Progenitor cell of endocrine pancreas (in vitro differentiated cells): ENCODE data around the gene MRPS22. TPM values are rescaled to one million over a fixed set of nuclear protein-coding genes. Genes with fewer than 3 reads are reported as not detected.

ENCODE experiments used
- DNase-seq: peaks from one replicate; pipeline ENCODE4 v3.0.0; 2021; ENCODE audit warnings: low spot score; ENCODE audit not compliant: unreplicated experiment
- H3K27ac Mint-ChIP-seq: 2 replicates; pipeline ENCODE4 v1.8.0; 2021; ENCODE audit warnings: mild to moderate bottlenecking, moderate library complexity, mixed read lengths
- H3K27me3 Mint-ChIP-seq: 2 replicates; pipeline ENCODE4 v1.8.0; 2021; ENCODE audit warnings: mixed read lengths
- H3K36me3 Mint-ChIP-seq: 2 replicates; pipeline ENCODE4 v1.8.0; 2022; ENCODE audit warnings: mixed read lengths; ENCODE audit not compliant: insufficient read depth
- H3K4me1 Mint-ChIP-seq: 2 replicates; pipeline ENCODE4 v1.8.0; 2021; ENCODE audit warnings: low read depth, mixed read lengths
- H3K4me3 Mint-ChIP-seq: 2 replicates; pipeline ENCODE4 v1.8.0; 2021; ENCODE audit warnings: low read depth, mild to moderate bottlenecking, moderate library complexity, mixed read lengths
- H3K9me3 Mint-ChIP-seq: 2 replicates; pipeline ENCODE4 v1.8.0; 2021; ENCODE audit warnings: low read depth, mixed read lengths
- long read RNA-seq: library from polyadenylated mRNA; unstranded; transcript quantifications from one replicate; pipeline ENCODE4 v2.0.0, GENCODE V29; 2020
- total RNA-seq: library from RNA; stranded (reverse); gene quantifications from 2 replicates; pipeline ENCODE4 v1.2.1, GENCODE V29; 2021
- TF ChIP-seq, protein P1 (sequence below): fragments of 200-600 bp; sonication (generic); IDR thresholded peaks from one replicate; pipeline ENCODE4 v1.5.0; 2021; ENCODE audit warnings: antibody characterized with exemption, mild to moderate bottlenecking; ENCODE audit not compliant: unreplicated experiment

Gene MRPS22
- total RNA-seq = 35.7 and 39.5 TPM in 2 replicates
- long read RNA-seq, transcript MRPS22-207 (7 exons, 1,774 nt) = minor isoform, 8 of 71 reads
- long read RNA-seq, transcript MRPS22-202 (8 exons, 1,099 nt) = minor isoform, 5 of 71 reads
- long read RNA-seq, transcript MRPS22-201 (8 exons, 1,120 nt) = major isoform, 49 of 71 reads
- long read RNA-seq, partial matches to known transcripts = 1 of 71 reads
- long read RNA-seq, other reads (novel, unspliced or antisense) = 8 of 71 reads

DNA sequence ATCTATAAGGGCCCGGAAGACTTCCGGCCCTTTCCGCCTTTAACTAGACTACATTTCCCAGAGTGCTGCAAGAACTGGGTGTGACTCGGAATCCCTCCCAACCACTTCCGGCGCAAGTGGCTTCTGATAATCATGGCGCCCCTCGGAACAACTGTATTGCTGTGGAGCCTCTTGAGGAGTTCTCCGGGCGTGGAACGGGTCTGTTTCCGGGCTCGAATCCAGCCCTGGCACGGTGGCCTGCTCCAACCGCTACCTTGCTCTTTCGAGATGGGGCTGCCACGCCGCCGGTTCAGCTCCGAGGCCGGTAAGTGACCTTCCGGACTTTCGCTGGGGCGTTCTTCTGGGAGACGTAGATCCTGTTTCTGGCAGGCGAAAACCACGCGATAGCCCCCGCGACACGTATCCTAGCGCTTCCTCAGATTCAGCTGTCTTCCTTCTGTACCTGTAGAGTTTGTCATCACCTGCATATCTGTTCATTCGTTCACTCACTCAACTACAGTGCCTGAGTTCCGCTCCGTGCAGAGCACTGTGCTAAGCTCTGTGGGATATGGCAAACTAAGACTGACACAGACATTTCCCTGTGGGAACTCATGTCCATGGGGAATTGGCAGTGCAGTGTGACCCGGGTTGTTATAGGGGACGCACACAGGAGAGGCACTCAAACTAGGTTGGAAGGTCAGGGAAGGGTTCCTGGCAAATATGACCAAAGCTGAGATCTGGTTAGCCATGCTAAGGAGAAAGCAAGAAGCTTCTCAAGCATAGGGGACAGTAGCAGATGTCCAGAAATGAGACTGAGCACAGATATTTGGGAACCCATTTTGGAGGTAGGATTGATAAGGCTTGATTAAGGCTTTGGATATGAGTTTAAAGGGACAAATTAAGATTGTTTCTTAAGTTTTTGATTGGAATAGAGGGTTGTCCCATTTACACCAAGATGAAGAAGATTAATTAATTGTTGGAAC lies at the start of gene MRPS22:
Gene MRPS22 (plus strand): TSS at position 126 of the 962 bp plus-strand sequence. CDS start 7 bp downstream, at position 133.
- Mint-ChIP-seq H3K27me3 (peaks cover 33% of the 10 kb centered on the region), H3K9me3 (peaks cover 5% of the 10 kb centered on the region), H3K4me1 (no peaks in the 10 kb centered on the region), H3K4me3 (no peak within 1 kb of the TSS), H3K36me3 (peaks cover 5% of the 10 kb centered on the region), H3K27ac (no peak within 1 kb of the TSS)
- TF ChIP-seq, protein P1, sequence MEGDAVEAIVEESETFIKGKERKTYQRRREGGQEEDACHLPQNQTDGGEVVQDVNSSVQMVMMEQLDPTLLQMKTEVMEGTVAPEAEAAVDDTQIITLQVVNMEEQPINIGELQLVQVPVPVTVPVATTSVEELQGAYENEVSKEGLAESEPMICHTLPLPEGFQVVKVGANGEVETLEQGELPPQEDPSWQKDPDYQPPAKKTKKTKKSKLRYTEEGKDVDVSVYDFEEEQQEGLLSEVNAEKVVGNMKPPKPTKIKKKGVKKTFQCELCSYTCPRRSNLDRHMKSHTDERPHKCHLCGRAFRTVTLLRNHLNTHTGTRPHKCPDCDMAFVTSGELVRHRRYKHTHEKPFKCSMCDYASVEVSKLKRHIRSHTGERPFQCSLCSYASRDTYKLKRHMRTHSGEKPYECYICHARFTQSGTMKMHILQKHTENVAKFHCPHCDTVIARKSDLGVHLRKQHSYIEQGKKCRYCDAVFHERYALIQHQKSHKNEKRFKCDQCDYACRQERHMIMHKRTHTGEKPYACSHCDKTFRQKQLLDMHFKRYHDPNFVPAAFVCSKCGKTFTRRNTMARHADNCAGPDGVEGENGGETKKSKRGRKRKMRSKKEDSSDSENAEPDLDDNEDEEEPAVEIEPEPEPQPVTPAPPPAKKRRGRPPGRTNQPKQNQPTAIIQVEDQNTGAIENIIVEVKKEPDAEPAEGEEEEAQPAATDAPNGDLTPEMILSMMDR = no peak
- peak; percentile 50 for DNase-seq

DNA sequence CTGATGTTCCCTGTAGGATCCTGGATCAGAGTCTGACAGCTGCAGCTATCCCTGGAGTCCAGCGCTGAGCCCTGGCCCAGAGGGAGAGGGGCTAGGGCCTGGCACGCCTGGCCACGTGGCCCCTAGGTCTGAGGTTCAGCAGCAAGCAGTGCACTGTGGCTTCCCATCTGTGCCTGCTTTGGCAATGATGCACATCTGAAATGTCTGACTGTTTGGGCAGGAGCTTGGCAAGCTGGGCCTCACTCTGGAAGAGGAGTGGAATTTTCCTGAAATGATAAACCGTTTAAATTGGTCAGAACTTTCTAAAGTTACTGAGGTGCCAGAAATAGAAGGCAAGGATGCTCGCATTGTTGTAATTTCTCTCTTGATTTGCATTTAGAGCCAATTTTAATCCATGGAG lies 48.8 kb upstream of the MRPS22 start:
- H3K36me3 Mint-ChIP-seq = no peaks in the 10 kb centered on the region
- H3K27ac Mint-ChIP-seq = no peak overlapping the region
- no peak for DNase-seq
- no peak overlapping the region for H3K4me3 Mint-ChIP-seq
- TF ChIP-seq, protein P1 = no peak
- H3K27me3 Mint-ChIP-seq = peaks cover 21% of the 10 kb centered on the region
- no peaks in the 10 kb centered on the region for H3K9me3 Mint-ChIP-seq
- H3K4me1 Mint-ChIP-seq = no peaks in the 10 kb centered on the region

DNA sequence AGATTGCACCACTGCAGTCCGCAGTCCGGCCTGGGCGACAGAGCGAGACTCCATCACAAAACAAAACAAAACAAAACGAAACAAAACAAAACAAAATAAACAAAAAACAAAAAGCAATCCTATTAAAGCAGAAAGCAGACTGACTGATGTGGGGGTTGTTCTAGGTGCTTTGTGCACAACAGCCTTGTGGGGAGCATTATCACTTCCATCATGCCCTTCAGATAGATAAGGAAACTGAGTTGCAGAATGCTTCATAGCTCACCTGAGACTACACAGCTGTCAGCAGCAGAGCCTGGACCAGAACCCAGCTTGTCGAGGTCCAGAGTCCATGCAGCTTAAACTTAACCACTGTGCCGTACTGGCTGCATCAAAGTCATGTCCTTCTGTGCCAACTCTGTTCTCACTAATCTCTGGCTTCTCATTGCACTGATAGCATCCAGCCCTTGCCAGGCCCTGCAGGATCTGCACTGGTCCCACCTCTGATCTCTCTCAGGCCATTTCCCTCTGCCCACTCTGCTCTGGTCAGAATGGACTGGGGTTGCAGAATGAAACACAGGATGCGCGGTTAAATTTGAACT lies 47.6 kb upstream of the MRPS22 start:
- Mint-ChIP-seq H3K4me1 (no peaks in the 10 kb centered on the region), H3K27me3 (peaks cover 21% of the 10 kb centered on the region), H3K9me3 (no peaks in the 10 kb centered on the region), H3K27ac (no peak overlapping the region), H3K36me3 (no peaks in the 10 kb centered on the region), H3K4me3 (no peak overlapping the region)
- TF ChIP-seq, protein P1 = no peak
- DNase-seq = no peak

DNA sequence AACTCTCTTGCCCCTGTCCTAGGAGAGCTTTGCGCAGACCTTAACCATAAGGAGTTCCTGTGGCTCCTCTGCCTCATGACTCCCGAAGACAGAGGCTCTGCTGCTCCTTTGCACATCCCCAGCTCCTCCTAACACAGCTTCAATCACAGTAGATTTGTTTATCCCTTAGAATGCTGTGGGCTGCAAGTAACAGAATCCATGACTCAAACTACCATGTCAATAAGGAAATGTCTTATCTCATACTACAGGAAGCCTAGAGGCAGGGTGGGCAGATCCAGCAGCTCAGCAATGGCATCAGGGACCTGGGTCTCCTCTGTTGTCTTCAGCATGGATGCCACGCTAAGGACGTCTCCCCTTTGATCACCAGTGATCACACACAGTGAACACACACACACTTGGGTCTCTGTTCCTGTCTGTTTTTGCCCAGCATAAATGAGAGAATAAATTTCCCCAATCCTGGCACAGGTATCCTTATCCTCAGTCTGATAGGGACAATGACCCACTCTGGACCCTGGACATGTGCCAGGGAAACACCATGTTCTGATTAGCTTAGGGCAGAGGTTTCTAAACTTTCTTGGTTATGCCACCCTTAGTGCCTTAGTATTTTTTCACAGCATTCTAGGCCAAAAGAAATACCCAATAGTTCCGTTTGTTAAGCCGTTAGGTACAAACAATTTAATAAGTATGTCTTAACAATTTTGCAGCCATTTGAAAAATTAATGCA lies 46.1 kb upstream of the MRPS22 start:
- no peaks in the 10 kb centered on the region for H3K9me3 Mint-ChIP-seq
- no peak for DNase-seq
- H3K36me3 Mint-ChIP-seq = no peaks in the 10 kb centered on the region
- H3K4me1 Mint-ChIP-seq = no peaks in the 10 kb centered on the region
- H3K4me3 Mint-ChIP-seq = no peak overlapping the region
- H3K27ac Mint-ChIP-seq = no peak overlapping the region
- TF ChIP-seq, protein P1 = no peak
- peaks cover 15% of the 10 kb centered on the region for H3K27me3 Mint-ChIP-seq
